MM.1S (cell line): Measurements from ENCODE around the gene THAP7.

Experiments
- DNase-seq: peaks from one replicate; pipeline ENCODE4 v3.0.0-alpha.2; 2015
- H2AFZ ChIP-seq: fragments of 300-600 bp; sonication (generic); 2 replicates; pipeline ENCODE4 v1.6.0; 2016; ENCODE audit warnings: antibody characterized with exemption, low read length
- H3F3A ChIP-seq: fragments of 300-600 bp; sonication (generic); 2 replicates; pipeline ENCODE4 v1.6.1; 2016; ENCODE audit warnings: mild to moderate bottlenecking, antibody characterized with exemption, low read length, moderate library complexity, mixed read lengths; ENCODE audit not compliant: insufficient read depth
- H3K27ac ChIP-seq: fragments of 300-600 bp; sonication (generic); 2 replicates; pipeline ENCODE4 v1.5.1; 2016; ENCODE audit warnings: mild to moderate bottlenecking, low read length
- H3K27me3 ChIP-seq: fragments of 300-600 bp; sonication (generic); replicated peaks from 2 replicates; pipeline ENCODE4 v1.6.0; 2016; ENCODE audit warnings: low read length; ENCODE audit not compliant: insufficient read depth
- H3K36me3 ChIP-seq: fragments of 300-600 bp; sonication (generic); replicated peaks from 2 replicates; pipeline ENCODE4 v1.6.1; 2016; ENCODE audit warnings: mild to moderate bottlenecking, low read length, mixed read lengths; ENCODE audit not compliant: insufficient read depth
- H3K4me1 ChIP-seq: fragments of 300-600 bp; sonication (generic); 2 replicates; pipeline ENCODE4 v1.6.1; 2016; ENCODE audit warnings: low read length, mixed read lengths
- H3K4me2 ChIP-seq: fragments of 300-600 bp; sonication (generic); 2 replicates; pipeline ENCODE4 v1.6.0; 2016; ENCODE audit warnings: low read depth, low read length
- H3K4me3 ChIP-seq: fragments of 300-600 bp; sonication (generic); 2 replicates; pipeline ENCODE4 v1.5.1; 2016; ENCODE audit warnings: low read length, mixed read lengths
- H3K79me2 ChIP-seq: fragments of 300-600 bp; sonication (generic); 2 replicates; pipeline ENCODE4 v1.6.1; 2016; ENCODE audit warnings: mixed run types, low read length, mixed read lengths
- H3K9ac ChIP-seq: fragments of 300-600 bp; sonication (generic); 2 replicates; pipeline ENCODE4 v1.6.1; 2016; ENCODE audit warnings: low read length, mixed read lengths
- H3K9me2 ChIP-seq: fragments of 300-600 bp; sonication (generic); replicated peaks from 2 replicates; pipeline ENCODE4 v1.6.1; 2016; ENCODE audit warnings: mild to moderate bottlenecking, low read length, mixed read lengths; ENCODE audit not compliant: insufficient read depth
- H3K9me3 ChIP-seq: fragments of 300-600 bp; sonication (generic); replicated peaks from 2 replicates; pipeline ENCODE4 v1.6.1; 2016; ENCODE audit warnings: mild to moderate bottlenecking, low read length, mixed read lengths; ENCODE audit not compliant: insufficient read depth
- H4K20me1 ChIP-seq: fragments of 300-600 bp; sonication (generic); 2 replicates; pipeline ENCODE4 v1.6.1; 2016; ENCODE audit warnings: mild to moderate bottlenecking, low read length, moderate library complexity, mixed read lengths; ENCODE audit not compliant: insufficient read depth
- EZH2 ChIP-seq: fragments of 300-600 bp; sonication (generic); optimal IDR thresholded peaks from 2 replicates; pipeline ENCODE3; 2017; ENCODE audit warnings: low read depth, mild to moderate bottlenecking, antibody characterized with exemption, low read length, mixed read lengths
- EZH2phosphoT487 ChIP-seq: fragments of 300-600 bp; sonication (generic); IDR thresholded peaks from 2 replicates; pipeline ENCODE4 v1.6.1; 2018; ENCODE audit warnings: antibody characterized with exemption, low read length
- TF ChIP-seq, protein P1 (sequence below): fragments of 300-600 bp; sonication (generic); IDR thresholded peaks from 2 replicates; pipeline ENCODE4 v1.5.1; 2016; ENCODE audit warnings: antibody characterized with exemption, low read length, mixed read lengths

THAP7 gene

DNA sequence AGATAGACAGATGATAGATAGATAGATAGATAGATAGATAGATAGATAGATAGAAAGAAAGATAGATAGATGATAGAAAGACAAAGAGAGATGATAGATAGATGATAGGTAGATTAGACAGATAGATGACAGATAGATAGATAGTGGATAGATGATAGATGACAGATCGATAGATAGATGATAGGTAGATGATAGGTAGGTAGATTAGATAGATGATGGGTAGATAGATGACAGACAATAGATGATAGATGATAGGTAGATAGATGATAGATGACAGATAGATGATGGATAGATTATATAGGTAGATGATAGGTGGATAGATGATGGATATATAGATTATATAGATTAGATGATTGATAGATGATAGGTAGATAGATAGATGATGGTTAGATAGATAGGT is 15.6 kb downstream of the THAP7 start:
- Histone ChIP-seq H2AFZ (no peak overlapping the region), H3K9me3 (no peaks in the 10 kb centered on the region), H3K27me3 (no peaks in the 10 kb centered on the region), H3K4me2 (no peak overlapping the region), H3F3A (no peaks in the 10 kb centered on the region), H3K27ac (no peak overlapping the region), H3K36me3 (no peaks in the 10 kb centered on the region), H4K20me1 (no peaks in the 10 kb centered on the region), H3K4me3 (no peak overlapping the region), H3K4me1 (peaks cover 9% of the 10 kb centered on the region; the same call in 1 of the 2 replicates), H3K79me2 (peaks cover 17% of the 10 kb centered on the region), H3K9ac (no peak overlapping the region), H3K9me2 (no peaks in the 10 kb centered on the region)
- no peak for DNase-seq
- TF ChIP-seq EZH2phosphoT487 (no peak), EZH2 (no peak)
- TF ChIP-seq, protein P1, sequence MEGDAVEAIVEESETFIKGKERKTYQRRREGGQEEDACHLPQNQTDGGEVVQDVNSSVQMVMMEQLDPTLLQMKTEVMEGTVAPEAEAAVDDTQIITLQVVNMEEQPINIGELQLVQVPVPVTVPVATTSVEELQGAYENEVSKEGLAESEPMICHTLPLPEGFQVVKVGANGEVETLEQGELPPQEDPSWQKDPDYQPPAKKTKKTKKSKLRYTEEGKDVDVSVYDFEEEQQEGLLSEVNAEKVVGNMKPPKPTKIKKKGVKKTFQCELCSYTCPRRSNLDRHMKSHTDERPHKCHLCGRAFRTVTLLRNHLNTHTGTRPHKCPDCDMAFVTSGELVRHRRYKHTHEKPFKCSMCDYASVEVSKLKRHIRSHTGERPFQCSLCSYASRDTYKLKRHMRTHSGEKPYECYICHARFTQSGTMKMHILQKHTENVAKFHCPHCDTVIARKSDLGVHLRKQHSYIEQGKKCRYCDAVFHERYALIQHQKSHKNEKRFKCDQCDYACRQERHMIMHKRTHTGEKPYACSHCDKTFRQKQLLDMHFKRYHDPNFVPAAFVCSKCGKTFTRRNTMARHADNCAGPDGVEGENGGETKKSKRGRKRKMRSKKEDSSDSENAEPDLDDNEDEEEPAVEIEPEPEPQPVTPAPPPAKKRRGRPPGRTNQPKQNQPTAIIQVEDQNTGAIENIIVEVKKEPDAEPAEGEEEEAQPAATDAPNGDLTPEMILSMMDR: no peak

- no peak overlapping the region for H3K4me2 ChIP-seq
- H3K27ac ChIP-seq: no peak overlapping the region
- H3K36me3 ChIP-seq: no peaks in the 10 kb centered on the region
- no peaks in the 10 kb centered on the region for H3F3A ChIP-seq
- peaks cover 17% of the 10 kb centered on the region for H3K79me2 ChIP-seq
- no peak for TF ChIP-seq EZH2phosphoT487
- DNase-seq: no peak
- no peaks in the 10 kb centered on the region for H3K9me2 ChIP-seq
- no peaks in the 10 kb centered on the region for H3K27me3 ChIP-seq
- no peak overlapping the region for H3K4me3 ChIP-seq
- H3K9ac ChIP-seq: no peak overlapping the region
- H3K4me1 ChIP-seq: peaks cover 13% of the 10 kb centered on the region; the same call in 1 of the 2 replicates
- H4K20me1 ChIP-seq: no peaks in the 10 kb centered on the region
- H2AFZ ChIP-seq: no peak overlapping the region
- no peaks in the 10 kb centered on the region for H3K9me3 ChIP-seq
Measured at GRCh38 chr22:20985720-20986119, 16.2 kb downstream of the THAP7 start.

- H3K4me3 ChIP-seq: peak overlapping the region; percentile 76
- TF ChIP-seq EZH2: no peak
- TF ChIP-seq EZH2phosphoT487: no peak
- TF ChIP-seq, protein P1: no peak
- H3K9me3 ChIP-seq: no peaks in the 10 kb centered on the region
- no peaks in the 10 kb centered on the region for H3F3A ChIP-seq
- peak overlapping the region; percentile 76; the same call in 1 of the 2 replicates for H2AFZ ChIP-seq
- H3K9me2 ChIP-seq: no peaks in the 10 kb centered on the region
- peaks cover 13% of the 10 kb centered on the region; the same call in 1 of the 2 replicates for H3K4me1 ChIP-seq
- no peaks in the 10 kb centered on the region; the same call in 1 of the 2 replicates for H3K27me3 ChIP-seq
- H3K79me2 ChIP-seq: peaks cover 17% of the 10 kb centered on the region
- H3K4me2 ChIP-seq: peak overlapping the region; percentile 90
- no peak overlapping the region for H3K27ac ChIP-seq
- peak overlapping the region; percentile 74; the same call in 1 of the 2 replicates for H3K9ac ChIP-seq
- no peak for DNase-seq
- H3K36me3 ChIP-seq: no peaks in the 10 kb centered on the region
- H4K20me1 ChIP-seq: no peaks in the 10 kb centered on the region
Measured at GRCh38 chr22:20983081-20983771, 18.7 kb downstream of the THAP7 start.

DNA sequence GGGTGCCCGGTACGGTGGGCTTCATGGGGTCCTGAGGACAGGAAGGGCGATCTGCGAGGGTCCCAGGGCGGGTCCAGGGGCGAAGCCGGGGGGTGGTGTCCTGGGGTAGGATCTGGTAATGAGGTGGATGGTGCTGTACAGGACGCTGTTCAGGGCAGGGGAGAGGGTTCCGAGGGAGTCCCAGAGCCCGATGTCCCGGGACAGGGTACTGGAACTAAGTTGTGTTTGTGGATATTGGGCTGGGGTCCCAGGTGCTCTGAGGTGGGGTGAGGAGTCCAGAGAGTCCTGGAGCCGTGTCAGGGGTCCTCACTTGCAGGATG is 19.4 kb downstream of the THAP7 start:
- H3K9me2 ChIP-seq: no peaks in the 10 kb centered on the region
- H3K4me1 ChIP-seq: peaks cover 13% of the 10 kb centered on the region; the same call in 1 of the 2 replicates
- H3K9me3 ChIP-seq: no peaks in the 10 kb centered on the region
- H3K27me3 ChIP-seq: peaks cover 4% of the 10 kb centered on the region; the same call in 1 of the 2 replicates
- H3F3A ChIP-seq: no peaks in the 10 kb centered on the region
- no peaks in the 10 kb centered on the region for H4K20me1 ChIP-seq
- TF ChIP-seq, protein P1: no peak
- TF ChIP-seq EZH2: no peak
- no peak for TF ChIP-seq EZH2phosphoT487
- peak overlapping the region; percentile 74 for H3K9ac ChIP-seq
- no peak for DNase-seq
- H3K79me2 ChIP-seq: peaks cover 17% of the 10 kb centered on the region
- H2AFZ ChIP-seq: peak overlapping the region; percentile 76
- peak overlapping the region; percentile 76 for H3K4me3 ChIP-seq
- H3K4me2 ChIP-seq: peak overlapping the region; percentile 90
- H3K27ac ChIP-seq: no peak overlapping the region
- no peaks in the 10 kb centered on the region for H3K36me3 ChIP-seq
